HepG2 (cell line): Measurements from ENCODE around the gene ACOT6. TPM values are rescaled to one million over a fixed set of nuclear protein-coding genes. Genes with fewer than 3 reads are reported as not detected.

Experiments
- ATAC-seq: fragments of 200-7000 bp; cut with Tn5 transposase; 3 replicates; pipeline ENCODE4 v1.9.1; 2020; ENCODE audit warnings: mild to moderate bottlenecking, moderate library complexity
- BruUV-seq: library from RNA; stranded (reverse); fragments of 400-500 nt; replicated peaks from 2 replicates; lab custom pipeline; 2021; lab: Mats Ljungman, UMichigan
- CTCF ChIA-PET: fragments of 300-600 bp; formaldehyde crosslinking; extraction: SDS; loops from one replicate; lab custom pipeline; 2021; ENCODE audit warnings: low total read pairs, inconsistent platforms, low intra/inter-chr PET ratio; lab: Yijun Ruan, JAX
- POLR2A ChIA-PET: fragments of 350-600 bp; sonication (Branson Sonifier 250); formaldehyde crosslinking; loops from one replicate; lab custom pipeline; 2020; ENCODE audit warnings: antibody characterized with exemption, inconsistent platforms; lab: Yijun Ruan, JAX
- DNase-seq: peaks from one replicate; pipeline ENCODE4 v3.0.0-alpha.2; 2015; ENCODE audit warnings: low spot score
- FAIRE-seq: peaks from 3 replicates; lab custom pipeline; 2011; peaks lifted over from hg19 to GRCh38; lab: Jason Lieb, UNC
- H2AFZ ChIP-seq: one replicate; pipeline ENCODE4 v1.6.1; 2011; ENCODE audit warnings: low read length, inconsistent platforms
- H3K27ac ChIP-seq: fragments of 300-600 bp; 3 replicates; pipeline ENCODE4 v1.8.0; 2011; ENCODE audit warnings: mixed run types, mild to moderate bottlenecking, mixed read lengths, low read length, inconsistent platforms; ENCODE audit not compliant: insufficient read depth; ENCODE audit errors: extremely low read length
- H3K27me3 ChIP-seq, 2 experiments: fragments of 200-600 bp in 1 of 2; 2 replicates in 1 of 2; 3 replicates in 1 of 2; pipeline versions ENCODE4 v1.6.0 to v1.8.0; 2011; ENCODE audit warnings: low read length in 2 of 2, mild to moderate bottlenecking in 2 of 2, moderate library complexity in 2 of 2, inconsistent platforms in 1 of 2; ENCODE audit not compliant: insufficient read depth in 2 of 2, control insufficient read depth in 1 of 2
- H3K36me3 ChIP-seq, 2 experiments: fragments of 200-600 bp in 1 of 2; replicated peaks in 1 of 2; 2 replicates in 1 of 2; 3 replicates in 1 of 2; pipeline versions ENCODE4 v1.5.1 to v1.8.0; 2011; ENCODE audit warnings: low read length in 2 of 2, inconsistent platforms in 1 of 2; ENCODE audit not compliant: insufficient read depth in 2 of 2, control insufficient read depth in 1 of 2
- H3K4me1 ChIP-seq: 2 replicates; pipeline ENCODE4 v1.5.1; 2012; ENCODE audit warnings: low read length, inconsistent platforms; ENCODE audit not compliant: insufficient read depth
- H3K4me2 ChIP-seq: 2 replicates; pipeline ENCODE4 v1.6.0; 2011; ENCODE audit warnings: low read depth, low read length, inconsistent platforms
- H3K4me3 ChIP-seq, 3 experiments: fragments of 200-600 bp in 1 of 3; sonication (generic), shearing (Covaris generic) in 1 of 3; replicated peaks in 1 of 3; 2 replicates each; pipeline ENCODE4 v1.5.1; 2011 to 2016; ENCODE audit warnings: low read length in 3 of 3, inconsistent platforms in 2 of 3, low read depth in 2 of 3, mild to moderate bottlenecking in 2 of 3, control low read depth in 1 of 3, mixed read lengths in 1 of 3; ENCODE audit not compliant: insufficient read depth in 1 of 3
- H3K79me2 ChIP-seq: one replicate; pipeline ENCODE4 v1.6.1; 2011; ENCODE audit warnings: low read length, inconsistent platforms; ENCODE audit not compliant: insufficient read depth
- H3K9ac ChIP-seq: 2 replicates; pipeline ENCODE4 v1.6.0; 2011; ENCODE audit warnings: mild to moderate bottlenecking, low read depth, low read length, inconsistent platforms; ENCODE audit not compliant: insufficient read depth
- H3K9me3 ChIP-seq: 2 replicates; pipeline ENCODE4 v1.5.1; 2012; ENCODE audit warnings: mild to moderate bottlenecking, low read length
- H4K20me1 ChIP-seq: 2 replicates; pipeline ENCODE4 v1.6.0; 2011; ENCODE audit warnings: inconsistent platforms, mild to moderate bottlenecking, low read length, moderate library complexity; ENCODE audit not compliant: insufficient read depth
- BHLHE40 ChIP-seq: IDR thresholded peaks from 2 replicates; pipeline ENCODE4 v1.6.1; 2011; ENCODE audit warnings: low read length, improper control_type of control experiment
- CEBPZ ChIP-seq: IDR thresholded peaks from 2 replicates; pipeline ENCODE4 v1.6.1; 2012; ENCODE audit warnings: low read length, improper control_type of control experiment
- EED ChIP-seq: sonication (generic); formaldehyde crosslinking; IDR thresholded peaks from 2 replicates; pipeline ENCODE4 v1.5.0; 2020; ENCODE audit warnings: mild to moderate bottlenecking, missing genetic modification reagents
- ELF3 ChIP-seq: IDR thresholded peaks from 2 replicates; pipeline ENCODE4 v1.6.1; 2016; ENCODE audit warnings: missing genetic modification reagents, missing compliant biosample characterization
- GABPA ChIP-seq, 2 experiments: IDR thresholded peaks; 2 replicates each; pipeline ENCODE4 v1.6.1; 2011 to 2016; ENCODE audit warnings: low read depth in 2 of 2, low read length in 1 of 2, missing biosample characterization in 1 of 2, missing genetic modification characterization in 1 of 2
- GPN1 ChIP-seq: sonication (generic); formaldehyde crosslinking; IDR thresholded peaks from 2 replicates; pipeline ENCODE4 v1.5.1; 2020; ENCODE audit warnings: missing genetic modification reagents, borderline replicate concordance
- IRX3 ChIP-seq: sonication (generic); formaldehyde crosslinking; IDR thresholded peaks from 2 replicates; pipeline ENCODE4 v1.8.1; 2023; ENCODE audit warnings: mild to moderate bottlenecking, low read depth, missing genetic modification reagents, borderline replicate concordance
- KAT7 ChIP-seq: IDR thresholded peaks from 2 replicates; pipeline ENCODE4 v1.6.1; 2018; ENCODE audit warnings: borderline replicate concordance, missing compliant biosample characterization
- MYNN ChIP-seq: sonication (generic); formaldehyde crosslinking; IDR thresholded peaks from 2 replicates; pipeline ENCODE4 v1.4.0; 2020; ENCODE audit warnings: mild to moderate bottlenecking, low read depth, missing genetic modification reagents
- PAX8 ChIP-seq: sonication (generic); formaldehyde crosslinking; IDR thresholded peaks from 2 replicates; pipeline ENCODE4 v1.8.0; 2022; ENCODE audit warnings: mild to moderate bottlenecking, missing genetic modification reagents, borderline replicate concordance
- RARA ChIP-seq: IDR thresholded peaks from 2 replicates; pipeline ENCODE4 v1.6.1; 2016; ENCODE audit warnings: missing genetic modification reagents, missing compliant biosample characterization
- RBM22 ChIP-seq: fragments of 200-400 bp; formaldehyde crosslinking; optimal IDR thresholded peaks from 2 replicates; pipeline ENCODE3; 2017; ENCODE audit warnings: mild to moderate bottlenecking, low read length, moderate library complexity
- SMARCC2 ChIP-seq: fragments of 450-650 bp; IDR thresholded peaks from 2 replicates; pipeline ENCODE4 v1.6.1; 2017; ENCODE audit warnings: antibody characterized with exemption, mild to moderate bottlenecking
- TCF7 ChIP-seq: sonication (generic); IDR thresholded peaks from 2 replicates; pipeline ENCODE4 v1.6.1; 2016; ENCODE audit warnings: antibody characterized with exemption, low read depth
- TCF7L2 ChIP-seq: IDR thresholded peaks from 2 replicates; pipeline ENCODE4 v1.6.1; 2011; ENCODE audit warnings: mild to moderate bottlenecking, low read depth, low read length, moderate library complexity
- ZFP36L1 ChIP-seq: sonication (generic); formaldehyde crosslinking; IDR thresholded peaks from 2 replicates; pipeline ENCODE4 v1.8.0; 2022; ENCODE audit warnings: mild to moderate bottlenecking, missing genetic modification reagents, moderate library complexity
- ZKSCAN5 ChIP-seq: sonication (generic); formaldehyde crosslinking; IDR thresholded peaks from 2 replicates; pipeline ENCODE4 v1.5.1; 2020; ENCODE audit warnings: mild to moderate bottlenecking, missing genetic modification reagents
- ZNF350 ChIP-seq: sonication (generic); formaldehyde crosslinking; IDR thresholded peaks from 2 replicates; pipeline ENCODE4 v1.4.0; 2020; ENCODE audit warnings: mild to moderate bottlenecking, low read depth, missing genetic modification reagents, borderline replicate concordance
- ZNF383 ChIP-seq: sonication (generic); formaldehyde crosslinking; IDR thresholded peaks from 2 replicates; pipeline ENCODE4 v1.4.0; 2020; ENCODE audit warnings: missing genetic modification reagents, mild to moderate bottlenecking, borderline replicate concordance
- ZNF639 ChIP-seq: conservative IDR thresholded peaks from 2 replicates; pipeline ENCODE4 v1.6.1; 2018; ENCODE audit warnings: missing genetic modification reagents
- WGBS: methylation state at CpG from one replicate; pipeline ENCODE4 v1.1.6; 2017; ENCODE audit warnings: low lambda C conversion rate; 5-methylcytosine and 5-hydroxymethylcytosine counted together
- in situ Hi-C: cut with HindIII; loops from 2 replicates; pipeline ENCODE4 v1.10.0; 2017; ENCODE audit warnings: low pct_unique_long_range_greater_than_20kb; ENCODE audit not compliant: extremely low pct_ligation_motif_present
- intact Hi-C: fragments of 100-400 bp; cut with micrococcal nuclease; formaldehyde crosslinking; loops from one replicate; pipeline ENCODE4 v1.10.0; 2022; ENCODE audit not compliant: unreplicated experiment
- polyA plus RNA-seq, 8 experiments: library from polyadenylated mRNA; depleted of rRNA in 3 of 8; stranded (reverse) in 7 of 8; unstranded in 1 of 8; fragments of >200 nt; fragmentation: Illumina TruSeq in 4 of 8; extraction: Trizol in 4 of 8; gene quantifications; 2 replicates each; pipeline versions ENCODE4 v1.2.1 to v1.2.3, GENCODE V29; 2011 to 2016; ENCODE audit warnings: low read depth in 4 of 8, missing spikeins in 1 of 8, mixed read lengths in 1 of 8; ENCODE audit not compliant: insufficient read depth in 1 of 8
- total RNA-seq, 5 experiments: library from RNA; depleted of rRNA; stranded (reverse); fragments of >200 nt; fragmentation: Illumina TruSeq; extraction: Trizol; gene quantifications; 2 replicates each; pipeline ENCODE4 v1.2.3, GENCODE V29; 2016; ENCODE audit warnings: low read depth in 1 of 5
- TF ChIP-seq, protein P1 (sequence below): sonication (generic); formaldehyde crosslinking; IDR thresholded peaks from 2 replicates; pipeline ENCODE4 v1.5.0; 2020; ENCODE audit warnings: missing genetic modification reagents, mild to moderate bottlenecking, borderline replicate concordance

ACOT6 gene
- total and polyA plus RNA-seq, 2 of the 13 experiments (the other 11 are each of a cell fraction or from before 2014, with no cell fraction given) = 0.15 to 0.27 TPM

DNA sequence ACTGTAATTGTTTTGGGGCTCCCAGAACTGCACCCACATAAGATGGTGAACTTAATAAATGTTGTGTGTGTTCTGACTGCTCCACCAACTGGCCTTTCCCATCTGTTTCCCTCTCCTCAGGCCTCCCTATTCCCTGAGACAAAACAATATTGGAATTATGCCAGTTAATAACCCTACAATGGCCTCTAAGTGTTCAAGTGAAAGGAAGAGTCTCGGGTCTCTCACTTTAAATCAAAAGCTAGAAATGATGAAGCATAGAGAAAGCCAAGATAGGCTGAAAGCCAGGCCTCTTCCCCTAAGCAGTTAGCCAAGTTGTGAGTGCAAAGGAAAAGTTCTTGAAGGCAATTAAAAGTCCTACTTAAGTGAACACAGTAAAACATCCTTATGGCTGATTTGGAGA is 13.4 kb downstream of the ACOT6 start (continued):
- TF ChIP-seq TCF7 = no peak
- no peak for TF ChIP-seq PAX8 (CRISPR knock-in tag)
- TF ChIP-seq ELF3 (CRISPR knock-in tag) = no peak

GRCh38 chr14:73627151-73627558 is 14.8 kb downstream of the ACOT6 start:
- no peaks in the 10 kb centered on the region for H3K9me3 ChIP-seq
- FAIRE-seq = no peak
- 19% methylated on average over 2 of the region's 2 CpGs for whole genome bisulfite sequencing
- ATAC-seq = no peak
- intact Hi-C loops (no loop called here), in situ Hi-C loops (no loop called here)
- H3K9ac ChIP-seq = no peak overlapping the region
- CTCF ChIA-PET = no interaction called here
- POLR2A ChIA-PET = interaction anchor here (0.6 kb wide), 1 partner anchor 366 kb away, joined by 4 read pairs; no protein-coding TSS in a partner anchor
- H3K27ac ChIP-seq = no peak overlapping the region
- no peak overlapping the region for H3K4me2 ChIP-seq
- H2AFZ ChIP-seq = no peak overlapping the region
- no TSS peak for BruUV-seq
- H3K36me3 ChIP-seq = no peaks in the 10 kb centered on the region
- no peaks in the 10 kb centered on the region for H4K20me1 ChIP-seq
- no peak overlapping the region for H3K4me3 ChIP-seq
- no peak for DNase-seq
- H3K4me1 ChIP-seq = no peaks in the 10 kb centered on the region
- H3K79me2 ChIP-seq = no peaks in the 10 kb centered on the region
- no peaks in the 10 kb centered on the region for H3K27me3 ChIP-seq
- no peak for TF ChIP-seq TCF7L2
- no peak for TF ChIP-seq EED (CRISPR knock-in tag)
- no peak for TF ChIP-seq SMARCC2
- TF ChIP-seq RARA (CRISPR knock-in tag) = no peak
- TF ChIP-seq MYNN (CRISPR knock-in tag) = no peak
- TF ChIP-seq ZNF350 (CRISPR knock-in tag) = no peak
- no peak for TF ChIP-seq ZNF383 (CRISPR knock-in tag)
- no peak for TF ChIP-seq RBM22
- TF ChIP-seq GABPA (IDR thresholded peaks at IDR 0.05; ENCODE audit: low read depth, low read length) = no peak
- no peak for TF ChIP-seq GABPA (CRISPR knock-in tag; IDR thresholded peaks at IDR 0.05; ENCODE audit: low read depth)
- no peak for TF ChIP-seq ZFP36L1
- TF ChIP-seq ZNF639 (CRISPR knock-in tag) = no peak
- no peak for TF ChIP-seq IRX3 (CRISPR knock-in tag)
- no peak for TF ChIP-seq KAT7 (CRISPR knock-in tag)
- no peak for TF ChIP-seq GPN1 (CRISPR knock-in tag)
- TF ChIP-seq, protein P1, sequence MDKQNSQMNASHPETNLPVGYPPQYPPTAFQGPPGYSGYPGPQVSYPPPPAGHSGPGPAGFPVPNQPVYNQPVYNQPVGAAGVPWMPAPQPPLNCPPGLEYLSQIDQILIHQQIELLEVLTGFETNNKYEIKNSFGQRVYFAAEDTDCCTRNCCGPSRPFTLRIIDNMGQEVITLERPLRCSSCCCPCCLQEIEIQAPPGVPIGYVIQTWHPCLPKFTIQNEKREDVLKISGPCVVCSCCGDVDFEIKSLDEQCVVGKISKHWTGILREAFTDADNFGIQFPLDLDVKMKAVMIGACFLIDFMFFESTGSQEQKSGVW (CRISPR knock-in tag) = no peak
- TF ChIP-seq BHLHE40 = no peak
- TF ChIP-seq CEBPZ = no peak
- no peak for TF ChIP-seq ZKSCAN5
